A204.1 (cell line): ENCODE results near the gene SLC25A31.

Experiments used
- FAIRE-seq: peaks from 2 replicates; lab custom pipeline; 2012; peaks lifted over from hg19 to GRCh38; lab: Jason Lieb, UNC

SLC25A31 gene

GRCh38 chr4:127777487-127777886 is 47.3 kb downstream of the SLC25A31 start:
- no peak for FAIRE-seq

- FAIRE-seq: no peak
Observed at GRCh38 chr4:127778102-127778501, 47.9 kb downstream of the SLC25A31 start.

GRCh38 chr4:127780598-127780997 is 50.4 kb downstream of the SLC25A31 start:
- FAIRE-seq: no peak

GRCh38 chr4:127781300-127782024 is 51.3 kb downstream of the SLC25A31 start:
- FAIRE-seq: no peak

GRCh38 chr4:127782025-127782274 is 51.8 kb downstream of the SLC25A31 start:
- FAIRE-seq: no peak

DNA sequence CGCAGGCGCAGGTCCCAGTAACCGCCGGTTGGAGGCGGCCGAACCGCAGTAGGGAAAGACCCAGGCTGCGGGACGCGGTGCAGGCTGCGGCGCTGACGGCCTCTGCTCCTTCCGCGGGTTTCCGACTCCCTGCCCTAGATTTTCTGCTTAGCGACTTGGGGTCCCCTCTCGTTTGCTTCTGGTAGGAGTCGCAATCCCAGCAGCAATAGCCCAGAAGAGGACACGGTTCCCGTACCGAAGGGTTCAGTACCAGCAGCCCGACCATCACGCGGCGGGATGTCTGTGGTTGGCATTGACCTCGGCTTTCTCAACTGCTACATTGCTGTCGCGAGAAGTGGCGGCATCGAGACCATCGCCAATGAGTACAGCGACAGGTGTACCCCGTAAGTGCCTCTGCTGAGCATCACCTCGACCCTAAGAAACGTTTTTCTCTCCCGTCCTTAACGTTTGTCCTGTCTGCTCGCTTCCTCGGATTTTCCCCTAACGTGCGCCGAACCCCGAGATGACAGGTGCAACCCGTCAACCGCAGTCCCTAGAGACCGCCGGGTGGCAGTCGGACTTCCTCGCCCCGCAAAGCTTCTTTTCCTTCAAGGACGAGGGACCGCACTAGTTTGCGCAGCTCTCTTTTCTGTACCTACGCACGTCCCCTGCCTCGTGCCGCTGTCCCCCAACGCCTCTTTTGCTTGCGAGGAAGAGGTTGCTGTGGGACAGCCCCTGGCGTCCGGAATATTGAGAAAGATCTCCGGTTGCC is 52.2 kb downstream of the SLC25A31 start, which contains the start of gene HSPA4L:
Gene HSPA4L (plus strand): TSS at position 48 of the 751 bp plus-strand sequence. CDS start 229 bp downstream, at position 277.
- FAIRE-seq: no peak

- no peak for FAIRE-seq
Observed at GRCh38 chr4:127783026-127783769, 53.0 kb downstream of the SLC25A31 start.

DNA sequence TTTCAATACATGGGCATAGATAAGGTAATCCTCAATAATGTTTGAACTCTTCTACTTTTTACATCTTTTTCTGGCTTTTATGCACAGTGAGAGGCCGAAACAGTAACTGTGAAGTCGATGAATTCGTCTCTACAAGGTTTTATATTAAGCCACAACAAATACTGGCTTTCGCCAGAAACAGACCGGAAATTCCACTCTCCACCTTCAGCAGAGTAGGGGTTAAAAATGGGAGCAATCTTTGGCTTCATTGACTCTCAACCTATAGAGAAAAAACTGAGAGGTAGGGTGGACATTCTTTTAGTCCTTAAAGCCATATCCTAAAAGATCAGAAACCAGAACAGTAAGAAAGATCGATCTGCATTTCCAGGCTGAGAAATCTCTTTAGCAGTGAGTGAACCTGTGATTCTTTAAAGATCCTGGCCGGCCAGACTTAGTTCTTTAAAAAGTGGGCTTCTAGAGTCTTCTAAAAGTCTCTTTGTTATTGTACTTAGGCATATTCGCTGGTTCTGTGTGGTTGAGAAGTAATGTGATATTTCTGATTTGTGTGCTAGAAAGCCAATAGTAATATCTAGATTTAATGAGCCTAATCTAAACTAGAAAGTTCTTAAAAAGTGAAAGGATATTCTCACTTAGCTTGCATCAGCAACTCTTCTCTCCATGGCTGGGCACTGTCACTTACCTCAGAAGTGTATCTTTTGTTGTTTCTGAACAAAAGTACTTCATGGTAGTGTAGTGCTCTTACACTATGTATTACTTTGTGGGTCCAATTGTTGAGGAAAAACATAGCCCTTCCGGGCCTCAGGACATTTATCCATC is 54.0 kb downstream of the SLC25A31 start:
- FAIRE-seq: no peak

- FAIRE-seq: no peak
Observed at GRCh38 chr4:127788517-127788916, 58.3 kb downstream of the SLC25A31 start.

DNA sequence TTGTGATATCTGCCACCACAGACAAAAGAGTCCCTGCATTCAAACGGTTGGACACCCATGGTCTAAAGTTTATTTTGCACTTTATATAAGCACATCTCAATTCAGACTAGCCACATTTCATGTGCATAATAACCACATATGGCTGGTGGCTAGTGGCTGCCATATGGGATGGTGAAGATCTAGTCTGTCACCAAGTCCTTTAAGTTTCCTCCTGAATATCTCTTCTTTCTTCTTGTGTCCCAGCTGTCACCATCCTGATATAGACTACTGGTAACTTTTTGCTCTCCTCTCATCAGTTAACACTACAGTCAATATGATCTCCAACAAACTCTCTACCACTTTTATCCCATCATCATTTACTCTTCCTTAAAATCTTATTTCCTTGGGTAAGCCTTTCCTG is 61.2 kb downstream of the SLC25A31 start:
- no peak for FAIRE-seq

DNA sequence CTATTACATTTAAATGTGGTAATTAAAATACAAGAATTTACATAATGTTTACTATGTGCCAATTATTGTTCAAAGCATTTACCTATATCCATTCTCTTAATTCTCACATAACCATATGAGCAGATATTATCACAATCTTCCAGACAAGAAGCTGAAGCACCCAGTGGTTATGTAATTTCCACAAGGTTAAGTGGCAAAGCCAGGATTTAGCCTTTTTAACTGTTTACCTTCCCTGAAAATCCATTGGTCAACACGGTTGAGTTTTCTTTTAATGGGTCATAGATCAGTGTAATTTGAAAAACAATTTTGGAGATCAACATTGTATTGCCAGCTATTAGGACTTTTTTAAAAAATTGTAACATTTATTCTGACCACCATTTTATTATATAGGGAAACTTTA is 63.3 kb downstream of the SLC25A31 start:
- FAIRE-seq: no peak

- FAIRE-seq: peak; percentile 19
Observed at GRCh38 chr4:127799711-127800110, 69.5 kb downstream of the SLC25A31 start.

GRCh38 chr4:127809173-127809800 is 79.1 kb downstream of the SLC25A31 start:
- FAIRE-seq: no peak

DNA sequence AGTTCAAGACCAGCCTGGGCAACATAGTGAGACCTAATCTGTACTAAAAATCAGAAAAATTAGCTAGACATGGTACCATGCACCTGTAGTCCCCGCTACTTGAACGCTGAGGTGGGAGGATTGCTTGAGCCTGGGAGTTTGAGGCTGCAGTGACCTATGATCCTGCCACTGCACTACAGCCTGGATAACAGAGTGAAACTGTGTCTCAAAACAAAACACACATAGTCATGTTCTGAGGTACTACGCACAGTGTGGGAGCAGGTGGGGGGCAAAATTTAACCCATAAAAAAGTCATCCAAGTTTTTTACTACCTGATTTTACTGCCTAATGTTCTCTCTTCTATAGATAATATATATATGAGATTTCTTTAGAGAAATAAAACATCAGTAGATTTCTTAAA is 80.4 kb downstream of the SLC25A31 start:
- FAIRE-seq: no peak

- no peak for FAIRE-seq
Observed at GRCh38 chr4:127822430-127822829, 92.2 kb downstream of the SLC25A31 start.
